Measurements from ENCODE around the gene SCML1.

DNA sequence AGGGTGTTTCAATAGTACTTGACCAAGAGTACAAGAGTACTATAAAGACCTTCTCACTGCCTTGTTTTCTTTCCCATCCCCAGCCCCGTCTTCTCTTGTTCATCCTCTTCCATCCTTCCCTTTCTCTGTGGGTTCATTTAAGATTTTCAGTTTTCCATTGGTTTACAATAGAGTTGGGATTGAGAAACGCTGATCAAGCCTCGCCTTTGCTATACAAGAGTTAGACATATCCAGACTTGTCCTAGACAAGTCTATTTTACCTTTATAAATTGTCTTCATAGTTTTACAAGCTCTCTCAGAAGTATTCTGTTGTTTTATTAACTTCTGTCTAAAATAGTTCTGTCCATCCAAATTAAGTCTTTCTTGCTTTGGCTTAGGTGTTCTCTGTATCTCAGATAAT, 29.6 kb upstream of the SCML1 start:
- TF ChIP-seq, protein P1, sequence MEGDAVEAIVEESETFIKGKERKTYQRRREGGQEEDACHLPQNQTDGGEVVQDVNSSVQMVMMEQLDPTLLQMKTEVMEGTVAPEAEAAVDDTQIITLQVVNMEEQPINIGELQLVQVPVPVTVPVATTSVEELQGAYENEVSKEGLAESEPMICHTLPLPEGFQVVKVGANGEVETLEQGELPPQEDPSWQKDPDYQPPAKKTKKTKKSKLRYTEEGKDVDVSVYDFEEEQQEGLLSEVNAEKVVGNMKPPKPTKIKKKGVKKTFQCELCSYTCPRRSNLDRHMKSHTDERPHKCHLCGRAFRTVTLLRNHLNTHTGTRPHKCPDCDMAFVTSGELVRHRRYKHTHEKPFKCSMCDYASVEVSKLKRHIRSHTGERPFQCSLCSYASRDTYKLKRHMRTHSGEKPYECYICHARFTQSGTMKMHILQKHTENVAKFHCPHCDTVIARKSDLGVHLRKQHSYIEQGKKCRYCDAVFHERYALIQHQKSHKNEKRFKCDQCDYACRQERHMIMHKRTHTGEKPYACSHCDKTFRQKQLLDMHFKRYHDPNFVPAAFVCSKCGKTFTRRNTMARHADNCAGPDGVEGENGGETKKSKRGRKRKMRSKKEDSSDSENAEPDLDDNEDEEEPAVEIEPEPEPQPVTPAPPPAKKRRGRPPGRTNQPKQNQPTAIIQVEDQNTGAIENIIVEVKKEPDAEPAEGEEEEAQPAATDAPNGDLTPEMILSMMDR (IDR thresholded peaks at IDR 0.05), result no peak
- no peak for TF ChIP-seq POLR2A (IDR thresholded peaks at IDR 0.05)
